MM.1S (cell line): ENCODE data around the gene ASIC5.

Source experiments
- DNase-seq: peaks from one replicate; pipeline ENCODE4 v3.0.0-alpha.2; 2015
- H2AFZ ChIP-seq: fragments of 300-600 bp; sonication (generic); 2 replicates; pipeline ENCODE4 v1.6.0; 2016; ENCODE audit warnings: antibody characterized with exemption, low read length
- H3F3A ChIP-seq: fragments of 300-600 bp; sonication (generic); 2 replicates; pipeline ENCODE4 v1.6.1; 2016; ENCODE audit warnings: mild to moderate bottlenecking, antibody characterized with exemption, low read length, moderate library complexity, mixed read lengths; ENCODE audit not compliant: insufficient read depth
- H3K27ac ChIP-seq: fragments of 300-600 bp; sonication (generic); 2 replicates; pipeline ENCODE4 v1.5.1; 2016; ENCODE audit warnings: mild to moderate bottlenecking, low read length
- H3K27me3 ChIP-seq: fragments of 300-600 bp; sonication (generic); replicated peaks from 2 replicates; pipeline ENCODE4 v1.6.0; 2016; ENCODE audit warnings: low read length; ENCODE audit not compliant: insufficient read depth
- H3K36me3 ChIP-seq: fragments of 300-600 bp; sonication (generic); replicated peaks from 2 replicates; pipeline ENCODE4 v1.6.1; 2016; ENCODE audit warnings: mild to moderate bottlenecking, low read length, mixed read lengths; ENCODE audit not compliant: insufficient read depth
- H3K4me1 ChIP-seq: fragments of 300-600 bp; sonication (generic); 2 replicates; pipeline ENCODE4 v1.6.1; 2016; ENCODE audit warnings: low read length, mixed read lengths
- H3K4me2 ChIP-seq: fragments of 300-600 bp; sonication (generic); 2 replicates; pipeline ENCODE4 v1.6.0; 2016; ENCODE audit warnings: low read depth, low read length
- H3K4me3 ChIP-seq: fragments of 300-600 bp; sonication (generic); 2 replicates; pipeline ENCODE4 v1.5.1; 2016; ENCODE audit warnings: low read length, mixed read lengths
- H3K79me2 ChIP-seq: fragments of 300-600 bp; sonication (generic); 2 replicates; pipeline ENCODE4 v1.6.1; 2016; ENCODE audit warnings: mixed run types, low read length, mixed read lengths
- H3K9ac ChIP-seq: fragments of 300-600 bp; sonication (generic); 2 replicates; pipeline ENCODE4 v1.6.1; 2016; ENCODE audit warnings: low read length, mixed read lengths
- H3K9me2 ChIP-seq: fragments of 300-600 bp; sonication (generic); replicated peaks from 2 replicates; pipeline ENCODE4 v1.6.1; 2016; ENCODE audit warnings: mild to moderate bottlenecking, low read length, mixed read lengths; ENCODE audit not compliant: insufficient read depth
- H3K9me3 ChIP-seq: fragments of 300-600 bp; sonication (generic); replicated peaks from 2 replicates; pipeline ENCODE4 v1.6.1; 2016; ENCODE audit warnings: mild to moderate bottlenecking, low read length, mixed read lengths; ENCODE audit not compliant: insufficient read depth
- H4K20me1 ChIP-seq: fragments of 300-600 bp; sonication (generic); 2 replicates; pipeline ENCODE4 v1.6.1; 2016; ENCODE audit warnings: mild to moderate bottlenecking, low read length, moderate library complexity, mixed read lengths; ENCODE audit not compliant: insufficient read depth
- EZH2 ChIP-seq: fragments of 300-600 bp; sonication (generic); optimal IDR thresholded peaks from 2 replicates; pipeline ENCODE3; 2017; ENCODE audit warnings: low read depth, mild to moderate bottlenecking, antibody characterized with exemption, low read length, mixed read lengths
- EZH2phosphoT487 ChIP-seq: fragments of 300-600 bp; sonication (generic); IDR thresholded peaks from 2 replicates; pipeline ENCODE4 v1.6.1; 2018; ENCODE audit warnings: antibody characterized with exemption, low read length
- TF ChIP-seq, protein P1 (sequence below): fragments of 300-600 bp; sonication (generic); IDR thresholded peaks from 2 replicates; pipeline ENCODE4 v1.5.1; 2016; ENCODE audit warnings: antibody characterized with exemption, low read length, mixed read lengths

The ASIC5 gene

DNA sequence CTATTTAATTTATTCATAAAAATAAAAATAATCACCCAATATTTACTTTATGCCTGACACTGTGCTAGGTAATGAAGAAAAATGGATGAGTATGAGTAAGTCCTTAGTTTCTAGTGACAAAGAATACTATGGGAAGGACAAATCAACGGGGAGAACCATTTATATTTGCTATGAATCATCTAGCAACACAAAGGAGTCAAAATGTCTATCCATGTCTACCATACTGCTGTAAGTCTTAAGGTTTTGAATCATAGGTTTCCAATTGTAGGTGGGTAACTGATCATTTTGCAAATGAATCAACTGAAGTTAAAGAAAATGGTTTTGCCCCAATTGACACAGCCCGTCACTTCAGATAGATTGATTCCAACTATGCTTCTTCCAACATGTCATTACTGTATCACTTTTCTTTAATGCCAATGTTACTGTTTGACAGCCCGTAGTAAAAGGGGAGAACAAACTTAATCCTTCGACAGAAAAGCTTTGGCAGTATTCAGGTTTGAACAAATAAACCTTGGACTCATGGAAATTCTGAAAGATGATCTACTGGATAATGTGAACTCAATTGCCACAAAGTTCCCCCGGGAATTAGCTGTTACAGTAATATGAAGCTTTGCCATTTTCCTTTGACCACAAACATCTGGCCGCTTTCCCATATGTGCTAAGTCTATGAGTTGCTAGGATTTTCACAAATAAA lies 40.6 kb upstream of the ASIC5 start:
- no peaks in the 10 kb centered on the region for H3K27me3 ChIP-seq
- peaks cover 20% of the 10 kb centered on the region for H3F3A ChIP-seq
- TF ChIP-seq EZH2 (no peak), EZH2phosphoT487 (no peak)
- TF ChIP-seq, protein P1, sequence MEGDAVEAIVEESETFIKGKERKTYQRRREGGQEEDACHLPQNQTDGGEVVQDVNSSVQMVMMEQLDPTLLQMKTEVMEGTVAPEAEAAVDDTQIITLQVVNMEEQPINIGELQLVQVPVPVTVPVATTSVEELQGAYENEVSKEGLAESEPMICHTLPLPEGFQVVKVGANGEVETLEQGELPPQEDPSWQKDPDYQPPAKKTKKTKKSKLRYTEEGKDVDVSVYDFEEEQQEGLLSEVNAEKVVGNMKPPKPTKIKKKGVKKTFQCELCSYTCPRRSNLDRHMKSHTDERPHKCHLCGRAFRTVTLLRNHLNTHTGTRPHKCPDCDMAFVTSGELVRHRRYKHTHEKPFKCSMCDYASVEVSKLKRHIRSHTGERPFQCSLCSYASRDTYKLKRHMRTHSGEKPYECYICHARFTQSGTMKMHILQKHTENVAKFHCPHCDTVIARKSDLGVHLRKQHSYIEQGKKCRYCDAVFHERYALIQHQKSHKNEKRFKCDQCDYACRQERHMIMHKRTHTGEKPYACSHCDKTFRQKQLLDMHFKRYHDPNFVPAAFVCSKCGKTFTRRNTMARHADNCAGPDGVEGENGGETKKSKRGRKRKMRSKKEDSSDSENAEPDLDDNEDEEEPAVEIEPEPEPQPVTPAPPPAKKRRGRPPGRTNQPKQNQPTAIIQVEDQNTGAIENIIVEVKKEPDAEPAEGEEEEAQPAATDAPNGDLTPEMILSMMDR: no peak
- no peak overlapping the region for H3K4me2 ChIP-seq
- H3K9ac ChIP-seq: no peak overlapping the region
- no peaks in the 10 kb centered on the region for H3K9me2 ChIP-seq
- H3K79me2 ChIP-seq: no peaks in the 10 kb centered on the region
- H3K4me3 ChIP-seq: no peak overlapping the region
- DNase-seq: no peak
- no peaks in the 10 kb centered on the region for H3K36me3 ChIP-seq
- no peak overlapping the region for H2AFZ ChIP-seq
- no peaks in the 10 kb centered on the region for H4K20me1 ChIP-seq
- H3K9me3 ChIP-seq: no peaks in the 10 kb centered on the region
- peaks cover 22% of the 10 kb centered on the region for H3K4me1 ChIP-seq
- no peak overlapping the region; the same call in 1 of the 2 replicates for H3K27ac ChIP-seq

DNA sequence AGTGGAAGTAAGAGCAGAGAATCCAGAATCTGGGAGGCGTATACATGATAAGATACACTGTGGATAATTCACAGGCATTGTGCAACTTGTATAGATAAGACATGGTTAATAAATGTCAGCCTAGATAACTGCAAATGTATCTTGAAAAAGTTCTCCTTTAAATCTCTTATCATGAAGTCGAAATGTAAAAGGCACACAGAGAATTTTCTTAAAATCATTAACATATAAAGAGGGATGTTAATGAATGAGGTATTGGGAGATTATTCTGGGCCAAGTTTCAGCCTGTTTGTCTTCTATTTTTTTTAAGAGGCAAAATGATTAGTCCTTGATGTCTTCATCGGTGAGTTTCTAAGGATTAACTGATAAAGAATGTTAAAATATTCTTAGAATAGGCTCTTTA lies 38.3 kb upstream of the ASIC5 start:
- Histone ChIP-seq H3K27ac (no peak overlapping the region), H3K9me3 (no peaks in the 10 kb centered on the region), H3K79me2 (no peaks in the 10 kb centered on the region), H3K9me2 (no peaks in the 10 kb centered on the region), H2AFZ (no peak overlapping the region), H4K20me1 (no peaks in the 10 kb centered on the region), H3K4me3 (no peak overlapping the region), H3F3A (peaks cover 27% of the 10 kb centered on the region), H3K4me1 (peaks cover 35% of the 10 kb centered on the region), H3K9ac (no peak overlapping the region), H3K27me3 (no peaks in the 10 kb centered on the region), H3K4me2 (no peak overlapping the region), H3K36me3 (no peaks in the 10 kb centered on the region)
- TF ChIP-seq EZH2phosphoT487: no peak
- no peak for TF ChIP-seq EZH2
- TF ChIP-seq, protein P1: no peak
- no peak for DNase-seq

DNA sequence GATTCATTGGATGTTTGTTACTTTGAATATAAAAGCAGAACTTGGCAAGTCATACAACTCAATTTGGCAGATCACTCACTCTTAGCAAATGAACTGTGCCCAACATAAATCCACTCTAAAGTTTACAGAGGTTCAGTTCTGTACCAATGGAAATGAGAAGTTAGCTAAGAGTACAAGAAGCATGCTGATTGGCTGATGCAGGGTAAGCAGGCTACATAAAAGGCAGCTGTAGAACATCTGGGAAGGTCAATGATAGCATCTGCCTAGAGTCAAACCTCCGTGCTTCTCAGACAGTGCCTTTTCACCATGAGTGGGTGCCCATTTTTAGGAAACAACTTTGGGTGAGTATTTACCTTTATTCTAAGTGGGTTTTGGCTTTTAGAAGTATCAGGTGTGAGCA lies 37.4 kb upstream of the ASIC5 start, which contains the start of gene TDO2:
TSS of gene TDO2 (plus strand) at position 244 of the 400 bp plus-strand sequence. CDS start at position 307, 63 bp downstream.
- Histone ChIP-seq H3K79me2 (no peaks in the 10 kb centered on the region), H3K4me2 (no peak within 1 kb of the TSS), H3K4me1 (peaks cover 33% of the 10 kb centered on the region), H2AFZ (no peak within 1 kb of the TSS), H3K4me3 (no peak within 1 kb of the TSS), H3K9me2 (no peaks in the 10 kb centered on the region), H3K27ac (no peak within 1 kb of the TSS), H3K27me3 (no peaks in the 10 kb centered on the region), H3K9ac (no peak within 1 kb of the TSS), H3K36me3 (no peaks in the 10 kb centered on the region), H3F3A (peaks cover 20% of the 10 kb centered on the region), H4K20me1 (no peaks in the 10 kb centered on the region), H3K9me3 (no peaks in the 10 kb centered on the region)
- no peak for DNase-seq
- TF ChIP-seq, protein P1: no peak
- TF ChIP-seq EZH2phosphoT487 (no peak), EZH2 (no peak)
